Pancreas (tissue), 10 donors: ENCODE data around the gene OSBPL10. TPM values are rescaled to one million over a fixed set of nuclear protein-coding genes. Genes with fewer than 3 reads are reported as not detected.
A peak's percentile ranks its signal among the peaks of the same experiment; 100 is the strongest.

Experiments
- ATAC-seq, 4 donors: fragments of 200-7000 bp; cut with Tn5 transposase; one replicate each; pipeline versions ENCODE4 v1.8.0 to v1.9.1; 2020; ENCODE audit warnings: mild to moderate bottlenecking in 4 of 4, moderate library complexity in 4 of 4
- DNase-seq, 6 donors: peaks; one replicate each; pipeline ENCODE4 v3.0.0-alpha.2; 2020
- FAIRE-seq: peaks from 2 replicates; lab custom pipeline; 2012; peaks lifted over from hg19 to GRCh38; lab: Jason Lieb, UNC
- H3K27ac ChIP-seq, 4 donors: fragments of 200-600 bp; sonication (generic); 1 replicate in 3 of 4; 2 replicates in 1 of 4; pipeline versions ENCODE4 v1.5.0 to v1.8.0; 2020
- H3K27me3 ChIP-seq, 4 donors: fragments of 200-600 bp; one replicate each; pipeline ENCODE4 v1.8.0; 2021
- H3K36me3 ChIP-seq, 3 donors: fragments of 200-600 bp; sonication (generic) in 1 of 3; one replicate each; pipeline versions ENCODE4 v1.5.0 to v1.8.0; 2020 to 2021
- H3K4me1 ChIP-seq, 3 donors: fragments of 200-600 bp; one replicate each; pipeline ENCODE4 v1.8.0; 2021
- H3K4me3 ChIP-seq, 4 donors: fragments of 200-600 bp; sonication (generic) in 2 of 4; one replicate each; pipeline versions ENCODE4 v1.5.0 to v1.8.0; 2020 to 2021
- H3K9me3 ChIP-seq, 4 donors: fragments of 200-600 bp; one replicate each; pipeline ENCODE4 v1.8.0; 2021
- CTCF ChIP-seq, 4 donors: fragments of 200-600 bp; sonication (generic) in 3 of 4; IDR thresholded peaks; one replicate each; pipeline versions ENCODE4 v1.5.0 to v1.8.0; 2021; ENCODE audit warnings: antibody characterized with exemption in 4 of 4
- WGBS, 2 donors: extraction: QIAGEN DNeasy Blood & Tissue Kit; methylation state at CpG; one replicate each; pipeline ENCODE4 v1.1.7; 2013; 5-methylcytosine and 5-hydroxymethylcytosine counted together
- intact Hi-C, 3 donors: fragments of 100-400 bp; cut with DNase I; formaldehyde crosslinking; loops; one replicate each; pipeline versions ENCODE4 v1.11.1 to v1.14.2; 2022
- polyA plus RNA-seq, 2 donors: library from polyadenylated mRNA; stranded (reverse); fragments of 200-250 nt; gene quantifications; one replicate each; pipeline ENCODE4 v1.2.3, GENCODE V29; 2013
- total RNA-seq, 6 donors: library from RNA; stranded (reverse); fragmentation: NEBNext Ultra II Directional in 4 of 6; extraction: Animal tissue kit (Norgen Biotek cat#: 25700) in 4 of 6; gene quantifications; one replicate each; pipeline versions ENCODE4 v1.2.1 to v1.2.4, GENCODE V29; 2021 to 2023
- donor health status: healthy with polysubstance abuse.
- donor health status: DM: no; HTN: no; CAD: no; lungs with moderate emphysema.
- donor health status: DM: no; HTN: no; CAD: no.
- donor health status: control.
- donor health status: control.
- donor health status: Bipolar disorder and iron deficiency.
- donor health status: DM: yes; HTN: yes; CAD: no.
- donor health status: DM: no; HTN: no; CAD: no.
- donor health status: DM: no; HTN: no; CAD: no.
- donor health status: DM: yes; HTN: yes; CAD: no.

The OSBPL10 gene
- total and polyA plus RNA-seq, 8 donors, result 0.57 to 4.0 (median 2.2) TPM

- 75 to 77% methylated on average over 3 of the region's 3 CpGs for WGBS, 2 donors
- Histone ChIP-seq H3K36me3 (no peaks in the 10 kb centered on the region), H3K27me3 (no peaks in the 10 kb centered on the region), H3K4me3 (no peak overlapping the region), H3K9me3 (no peaks in the 10 kb centered on the region), H3K4me1 (no peaks in the 10 kb centered on the region), H3K27ac (no peak overlapping the region)
- intact Hi-C loops, result no loop called here
- TF ChIP-seq CTCF (IDR thresholded peaks at IDR 0.05), result no peak
- no peak for DNase-seq
- ATAC-seq, result no peak
- FAIRE-seq, result no peak
Measured at GRCh38 chr3:31858439-31858838, 122.6 kb downstream of the OSBPL10 start.

GRCh38 chr3:31853580-31853979 is 127.5 kb downstream of the OSBPL10 start:
- no peak for FAIRE-seq

GRCh38 chr3:31851278-31851677 is 129.8 kb downstream of the OSBPL10 start:
- H3K36me3 ChIP-seq, result no peaks in the 10 kb centered on the region
- peaks cover 0 to 6% (median 0%) of the 10 kb centered on the region in 3 donors for H3K4me1 ChIP-seq
- no peaks in the 10 kb centered on the region for H3K27me3 ChIP-seq
- no peak overlapping the region for H3K4me3 ChIP-seq
- WGBS, 2 donors, result 78 to 83% methylated on average over 10 of the region's 10 CpGs
- no peaks in the 10 kb centered on the region for H3K9me3 ChIP-seq
- no peak for TF ChIP-seq CTCF (IDR thresholded peaks at IDR 0.05)
- DNase-seq (no peak), ATAC-seq (no peak), FAIRE-seq (no peak)
- intact Hi-C loops, result no loop called here
- H3K27ac ChIP-seq, result no peak overlapping the region

More at GRCh38 chr3:31853580-31853979, 127.5 kb downstream of the OSBPL10 start:
- Histone ChIP-seq H3K4me3 (no peak overlapping the region), H3K4me1 (peaks cover 0 to 1% (median 0%) of the 10 kb centered on the region in 3 donors), H3K36me3 (no peaks in the 10 kb centered on the region), H3K27ac (no peak overlapping the region), H3K9me3 (no peaks in the 10 kb centered on the region), H3K27me3 (no peaks in the 10 kb centered on the region)
- DNase-seq (no peak), ATAC-seq (no peak)
- TF ChIP-seq CTCF (IDR thresholded peaks at IDR 0.05), result no peak
- intact Hi-C loops, result no loop called here
- 38 to 51% methylated on average over 3 of the region's 3 CpGs for whole genome bisulfite sequencing, 2 donors

GRCh38 chr3:31848911-31849310 is 132.2 kb downstream of the OSBPL10 start:
- FAIRE-seq, result no peak

More at GRCh38 chr3:31848911-31849310, 132.2 kb downstream of the OSBPL10 start:
- Histone ChIP-seq H3K4me1 (peaks cover 0 to 6% (median 0%) of the 10 kb centered on the region in 3 donors), H3K36me3 (no peaks in the 10 kb centered on the region), H3K4me3 (no peak overlapping the region), H3K27me3 (no peaks in the 10 kb centered on the region), H3K27ac (no peak overlapping the region), H3K9me3 (no peaks in the 10 kb centered on the region)
- no peak for TF ChIP-seq CTCF (IDR thresholded peaks at IDR 0.05)
- DNase-seq (no peak), ATAC-seq (peak in 1 of 4 donors; percentile 36)
- intact Hi-C loops, result no loop called here
